ENCODE results near the gene STIMATE. TPM values are rescaled to one million over a fixed set of nuclear protein-coding genes. Genes with fewer than 3 reads are reported as not detected.

The STIMATE gene
- total RNA-seq, 1 donor from 2014 or later, result 28.4 TPM

DNA sequence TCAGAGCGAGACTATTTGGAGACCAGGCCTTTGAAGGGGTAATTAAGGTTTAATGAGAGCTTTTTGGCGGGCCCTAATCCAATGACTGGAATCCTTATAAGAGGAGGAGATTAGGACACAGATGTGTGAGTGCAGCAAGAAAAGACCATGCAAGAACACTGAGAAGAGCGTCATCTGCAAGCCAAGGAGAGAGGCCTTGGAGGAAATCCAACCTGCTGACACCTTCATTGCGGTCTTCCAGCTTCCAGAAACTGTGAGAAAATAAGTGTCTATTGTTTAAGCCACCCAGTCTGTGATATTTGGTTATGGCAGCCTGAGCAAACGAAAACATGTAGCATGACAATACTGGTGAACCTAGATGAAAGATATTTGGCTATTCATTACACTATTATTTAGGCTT, 39.5 kb downstream of the STIMATE start:
- Mint-ChIP-seq H3K36me3 (peaks cover 11% of the 10 kb centered on the region), H3K27ac (no peak overlapping the region), H3K4me1 (ENCODE audit: unreplicated experiment) (no peaks in the 10 kb centered on the region), H3K9me3 (no peaks in the 10 kb centered on the region), H3K4me3 (no peak overlapping the region), H3K27me3 (no peaks in the 10 kb centered on the region)
- DNase-seq (ENCODE audit: extremely low spot score, unreplicated experiment), result no peak
- TF ChIP-seq, protein P1, sequence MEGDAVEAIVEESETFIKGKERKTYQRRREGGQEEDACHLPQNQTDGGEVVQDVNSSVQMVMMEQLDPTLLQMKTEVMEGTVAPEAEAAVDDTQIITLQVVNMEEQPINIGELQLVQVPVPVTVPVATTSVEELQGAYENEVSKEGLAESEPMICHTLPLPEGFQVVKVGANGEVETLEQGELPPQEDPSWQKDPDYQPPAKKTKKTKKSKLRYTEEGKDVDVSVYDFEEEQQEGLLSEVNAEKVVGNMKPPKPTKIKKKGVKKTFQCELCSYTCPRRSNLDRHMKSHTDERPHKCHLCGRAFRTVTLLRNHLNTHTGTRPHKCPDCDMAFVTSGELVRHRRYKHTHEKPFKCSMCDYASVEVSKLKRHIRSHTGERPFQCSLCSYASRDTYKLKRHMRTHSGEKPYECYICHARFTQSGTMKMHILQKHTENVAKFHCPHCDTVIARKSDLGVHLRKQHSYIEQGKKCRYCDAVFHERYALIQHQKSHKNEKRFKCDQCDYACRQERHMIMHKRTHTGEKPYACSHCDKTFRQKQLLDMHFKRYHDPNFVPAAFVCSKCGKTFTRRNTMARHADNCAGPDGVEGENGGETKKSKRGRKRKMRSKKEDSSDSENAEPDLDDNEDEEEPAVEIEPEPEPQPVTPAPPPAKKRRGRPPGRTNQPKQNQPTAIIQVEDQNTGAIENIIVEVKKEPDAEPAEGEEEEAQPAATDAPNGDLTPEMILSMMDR (conservative IDR thresholded peaks at IDR 0.05), result no peak

DNA sequence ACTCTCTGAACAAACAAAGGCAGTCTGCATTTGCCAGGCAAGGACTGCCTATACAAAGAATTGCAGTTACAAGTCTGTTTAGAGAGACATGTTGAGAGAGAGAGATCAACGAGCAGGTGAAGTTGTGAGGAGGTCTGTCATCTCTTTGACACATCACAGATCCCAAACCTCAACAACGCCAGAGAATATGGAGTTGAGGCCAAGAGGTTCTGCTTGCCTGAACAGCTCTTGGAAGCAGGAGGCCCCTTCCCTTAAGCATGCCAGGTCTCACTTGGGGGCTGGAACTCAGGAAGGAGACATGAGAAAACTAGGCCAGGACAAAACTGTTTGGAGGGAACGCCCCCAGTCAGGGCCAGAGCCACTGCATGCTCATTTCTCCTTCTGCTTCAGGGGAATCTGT, 40.2 kb downstream of the STIMATE start:
- no peaks in the 10 kb centered on the region for H3K9me3 Mint-ChIP-seq
- no peaks in the 10 kb centered on the region for H3K4me1 Mint-ChIP-seq (ENCODE audit: unreplicated experiment)
- no peaks in the 10 kb centered on the region for H3K27me3 Mint-ChIP-seq
- TF ChIP-seq, protein P1 (conservative IDR thresholded peaks at IDR 0.05), result no peak
- no peak overlapping the region for H3K4me3 Mint-ChIP-seq
- DNase-seq (ENCODE audit: extremely low spot score, unreplicated experiment), result no peak
- no peak overlapping the region for H3K27ac Mint-ChIP-seq
- peaks cover 5% of the 10 kb centered on the region for H3K36me3 Mint-ChIP-seq

DNA sequence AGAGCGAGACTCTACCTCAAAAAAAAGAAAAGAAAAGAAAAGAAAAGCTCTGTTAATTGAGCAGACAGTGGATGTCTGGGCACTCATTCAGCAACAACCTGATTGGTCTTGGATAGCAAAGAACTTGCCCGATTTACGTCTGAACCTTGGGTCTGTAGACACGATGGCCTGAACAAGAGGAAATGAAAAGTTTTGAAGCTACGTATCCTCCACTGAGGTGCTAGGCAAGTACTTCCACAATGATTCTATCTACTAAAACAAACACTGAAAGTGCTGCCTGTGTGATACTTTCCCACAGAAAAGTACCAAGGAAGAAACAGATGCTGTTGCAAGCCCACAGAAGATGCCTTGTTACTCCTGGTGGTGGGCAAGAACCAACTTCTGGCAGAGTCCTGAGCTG, 40.7 kb downstream of the STIMATE start:
- TF ChIP-seq, protein P1 (conservative IDR thresholded peaks at IDR 0.05), result no peak
- H3K36me3 Mint-ChIP-seq, result peaks cover 9% of the 10 kb centered on the region
- H3K4me1 Mint-ChIP-seq (ENCODE audit: unreplicated experiment), result no peaks in the 10 kb centered on the region
- H3K27me3 Mint-ChIP-seq, result no peaks in the 10 kb centered on the region
- H3K4me3 Mint-ChIP-seq, result no peak overlapping the region
- no peaks in the 10 kb centered on the region for H3K9me3 Mint-ChIP-seq
- H3K27ac Mint-ChIP-seq, result no peak overlapping the region
- no peak for DNase-seq (ENCODE audit: extremely low spot score, unreplicated experiment)

DNA sequence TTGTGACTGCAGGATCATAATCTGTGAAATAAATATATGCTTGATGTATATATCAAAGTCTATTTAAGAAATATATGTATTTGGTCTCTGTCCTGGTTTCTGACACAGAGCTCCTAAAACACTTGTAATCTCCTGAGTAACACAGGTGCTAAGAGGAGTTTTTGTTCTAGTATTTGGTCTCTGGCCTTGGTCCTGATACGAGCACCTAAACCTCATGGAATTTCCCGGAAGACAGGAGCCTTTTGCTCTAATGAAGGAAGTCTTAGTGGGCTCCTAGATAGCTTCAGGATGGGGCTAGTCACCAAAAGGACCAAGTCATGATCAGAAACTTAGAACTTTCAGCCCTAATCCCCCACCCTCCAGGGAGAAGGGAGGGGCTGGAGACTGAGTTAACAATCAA, 43.3 kb downstream of the STIMATE start:
- TF ChIP-seq, protein P1 (conservative IDR thresholded peaks at IDR 0.05), result no peak

DNA sequence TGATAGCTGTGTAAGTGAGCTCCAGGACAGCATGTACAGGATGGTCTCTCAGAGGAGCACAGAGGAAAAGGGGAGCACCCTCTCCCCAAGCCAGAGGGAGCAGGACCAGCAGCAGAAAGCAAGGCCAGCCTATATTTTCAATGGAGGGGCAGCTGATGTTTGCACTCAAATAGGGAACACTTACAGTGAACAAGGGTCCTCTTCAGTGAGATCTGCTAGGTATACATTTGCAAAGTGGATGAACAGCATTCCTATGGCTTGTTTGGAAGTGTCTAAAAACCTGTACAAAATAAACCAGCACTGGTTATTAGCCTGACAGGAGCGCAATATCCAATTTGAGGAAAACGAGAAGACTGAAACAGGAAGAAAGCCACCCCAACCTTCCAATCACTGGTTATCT, 44.9 kb downstream of the STIMATE start:
- Mint-ChIP-seq H3K4me3 (no peak overlapping the region), H3K27ac (no peak overlapping the region), H3K4me1 (ENCODE audit: unreplicated experiment) (no peaks in the 10 kb centered on the region), H3K9me3 (no peaks in the 10 kb centered on the region), H3K36me3 (peaks cover 5% of the 10 kb centered on the region), H3K27me3 (no peaks in the 10 kb centered on the region)
- DNase-seq (ENCODE audit: extremely low spot score, unreplicated experiment), result no peak
- TF ChIP-seq, protein P1 (conservative IDR thresholded peaks at IDR 0.05), result no peak

More for the DNA sequence above, 43.3 kb downstream of the STIMATE start:
- no peaks in the 10 kb centered on the region for H3K4me1 Mint-ChIP-seq (ENCODE audit: unreplicated experiment)
- H3K4me3 Mint-ChIP-seq, result no peak overlapping the region
- H3K27ac Mint-ChIP-seq, result no peak overlapping the region
- no peak for DNase-seq (ENCODE audit: extremely low spot score, unreplicated experiment)
- H3K9me3 Mint-ChIP-seq, result no peaks in the 10 kb centered on the region
- peaks cover 5% of the 10 kb centered on the region for H3K36me3 Mint-ChIP-seq
- H3K27me3 Mint-ChIP-seq, result no peaks in the 10 kb centered on the region

DNA sequence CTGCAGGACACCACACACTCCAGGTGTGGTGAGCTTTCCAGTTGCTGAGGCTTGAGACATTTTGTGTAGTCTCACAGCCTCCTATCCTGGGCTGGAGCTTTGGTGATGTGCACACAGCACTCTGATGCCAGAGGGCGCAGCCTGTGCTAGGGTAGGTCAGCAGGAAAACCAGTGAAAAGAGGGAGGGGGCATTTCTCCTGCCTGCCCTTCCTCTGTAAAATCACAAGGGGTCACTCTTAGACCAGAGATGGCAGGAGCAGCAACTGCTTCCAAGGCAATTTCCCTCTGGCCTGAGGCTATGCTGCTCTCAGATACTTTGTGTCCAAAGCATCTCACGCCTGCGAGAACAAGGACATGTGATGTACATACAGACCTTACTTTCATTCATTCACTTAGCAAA, 46.0 kb downstream of the STIMATE start:
- peaks cover 5% of the 10 kb centered on the region for H3K36me3 Mint-ChIP-seq
- no peaks in the 10 kb centered on the region for H3K9me3 Mint-ChIP-seq
- no peaks in the 10 kb centered on the region for H3K4me1 Mint-ChIP-seq (ENCODE audit: unreplicated experiment)
- TF ChIP-seq, protein P1 (conservative IDR thresholded peaks at IDR 0.05), result peak; percentile 81
- no peak overlapping the region for H3K27ac Mint-ChIP-seq
- H3K27me3 Mint-ChIP-seq, result no peaks in the 10 kb centered on the region
- DNase-seq (ENCODE audit: extremely low spot score, unreplicated experiment), result no peak
- H3K4me3 Mint-ChIP-seq, result no peak overlapping the region

Data from type B pancreatic cell (in vitro differentiated cells).